ENCODE measurements around the gene VDAC2.

GRCh38 chr10:75261813-75262705 is 51.5 kb downstream of the VDAC2 start:
- TF ChIP-seq LEF1 (IDR thresholded peaks at IDR 0.05; ENCODE audit: borderline replicate concordance) = no peak
- no peak for TF ChIP-seq SP1 (IDR thresholded peaks at IDR 0.05)
- TF ChIP-seq FOXK2 (IDR thresholded peaks at IDR 0.05) = no peak
- no peak for TF ChIP-seq ARNT (IDR thresholded peaks at IDR 0.05)
- TF ChIP-seq ELF4 (IDR thresholded peaks at IDR 0.05) = no peak
- no peak for TF ChIP-seq L3MBTL2 (conservative IDR thresholded peaks at IDR 0.05)
- no peak for TF ChIP-seq FOXA1 (IDR thresholded peaks at IDR 0.05)
- TF ChIP-seq BHLHE40 (IDR thresholded peaks at IDR 0.05; ENCODE audit: borderline replicate concordance) = no peak
- no peak for TF ChIP-seq FOXM1 (IDR thresholded peaks at IDR 0.05; ENCODE audit: borderline replicate concordance)
- TF ChIP-seq TARDBP (IDR thresholded peaks at IDR 0.05) = no peak
- TF ChIP-seq HDGF (IDR thresholded peaks at IDR 0.05; ENCODE audit: borderline replicate concordance) = no peak
- TF ChIP-seq, protein P1, sequence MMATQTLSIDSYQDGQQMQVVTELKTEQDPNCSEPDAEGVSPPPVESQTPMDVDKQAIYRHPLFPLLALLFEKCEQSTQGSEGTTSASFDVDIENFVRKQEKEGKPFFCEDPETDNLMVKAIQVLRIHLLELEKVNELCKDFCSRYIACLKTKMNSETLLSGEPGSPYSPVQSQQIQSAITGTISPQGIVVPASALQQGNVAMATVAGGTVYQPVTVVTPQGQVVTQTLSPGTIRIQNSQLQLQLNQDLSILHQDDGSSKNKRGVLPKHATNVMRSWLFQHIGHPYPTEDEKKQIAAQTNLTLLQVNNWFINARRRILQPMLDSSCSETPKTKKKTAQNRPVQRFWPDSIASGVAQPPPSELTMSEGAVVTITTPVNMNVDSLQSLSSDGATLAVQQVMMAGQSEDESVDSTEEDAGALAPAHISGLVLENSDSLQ (IDR thresholded peaks at IDR 0.05) = peak; percentile 68
